ENCODE measurements around the gene IMMP2L.
"Not testable (repeated sequence)": the region's sequence is repeated elsewhere in the genome, so short reads cannot be mapped to it uniquely, and the experiment has no call there.

The IMMP2L gene

DNA sequence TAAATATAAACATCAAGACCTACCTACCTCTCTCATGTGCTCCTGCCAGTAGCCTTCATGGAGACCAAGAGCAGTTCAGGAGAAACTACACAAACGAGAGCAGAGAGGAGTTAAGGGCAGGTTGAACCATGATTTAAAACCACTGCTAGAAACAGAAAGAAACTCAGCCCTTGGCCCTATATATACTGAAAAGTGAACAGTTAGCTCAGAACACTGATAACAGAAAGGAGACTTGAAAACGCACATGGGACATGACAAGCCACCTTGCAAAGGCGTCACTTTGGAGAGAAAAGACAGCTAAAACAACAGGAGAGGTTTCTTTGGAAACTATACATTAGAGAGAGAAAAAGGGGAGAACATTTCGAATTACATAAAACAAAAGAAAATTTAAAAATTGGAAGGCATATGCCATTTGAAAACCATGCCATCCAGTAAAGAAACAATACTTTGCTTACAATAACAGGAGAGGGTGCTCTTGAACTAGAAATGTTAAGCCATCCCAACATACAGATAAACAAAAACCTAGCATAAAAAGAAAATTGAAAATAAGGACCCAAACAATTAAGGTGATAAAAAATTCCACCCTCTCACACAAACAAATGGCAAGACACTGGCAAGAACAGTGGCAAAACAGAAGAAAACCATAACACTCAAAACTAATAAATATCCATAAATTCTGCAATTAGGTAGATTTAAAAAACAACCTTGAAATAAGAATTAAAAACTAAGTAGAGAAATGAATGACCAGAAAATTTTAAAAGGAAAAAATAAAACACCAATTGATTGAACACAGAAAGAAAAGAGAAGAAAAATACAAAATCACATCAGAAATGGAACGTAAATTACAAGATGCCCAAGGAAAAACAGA is 232.7 kb downstream of the IMMP2L start:
- DNase-seq (ENCODE audit: low read depth) = no peak

DNA sequence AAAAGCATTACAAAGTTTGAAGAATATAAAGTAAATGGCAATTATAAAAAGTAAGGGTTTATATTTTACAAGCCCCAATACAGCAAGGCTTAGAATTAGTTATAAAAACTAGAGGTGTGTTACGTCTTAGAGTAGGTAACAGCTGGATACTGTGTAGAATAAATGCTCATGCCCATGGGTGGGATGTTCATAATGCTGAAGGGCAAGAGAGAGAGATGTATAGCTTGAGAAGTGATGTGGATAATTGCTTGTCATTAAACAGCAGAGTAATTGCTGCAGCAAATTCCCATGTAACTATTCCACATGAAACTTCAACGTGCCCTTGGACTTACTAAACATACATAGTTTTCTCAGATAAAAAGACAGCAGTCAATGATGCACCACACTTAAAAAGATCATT is 233.8 kb downstream of the IMMP2L start:
- no peak for DNase-seq (ENCODE audit: low read depth)

DNA sequence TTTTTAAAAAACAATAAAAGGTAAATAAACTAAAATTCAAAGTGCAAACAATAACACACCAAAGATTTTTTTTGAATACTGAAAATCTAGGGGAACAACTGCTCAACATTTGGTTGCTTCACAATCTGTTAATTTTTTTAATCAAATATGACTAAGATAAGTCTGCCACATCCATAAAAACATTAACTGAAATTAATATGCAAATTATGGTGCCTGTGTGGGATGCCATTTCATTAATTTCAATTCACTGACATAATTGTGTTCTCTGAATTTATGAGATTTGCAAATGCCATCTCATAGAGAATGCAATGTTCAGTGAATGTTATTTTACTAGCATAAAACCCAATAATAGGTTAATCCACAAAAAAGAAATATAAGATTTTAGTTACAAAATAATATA is 237.5 kb downstream of the IMMP2L start:
- no peak for DNase-seq (ENCODE audit: low read depth)

DNA sequence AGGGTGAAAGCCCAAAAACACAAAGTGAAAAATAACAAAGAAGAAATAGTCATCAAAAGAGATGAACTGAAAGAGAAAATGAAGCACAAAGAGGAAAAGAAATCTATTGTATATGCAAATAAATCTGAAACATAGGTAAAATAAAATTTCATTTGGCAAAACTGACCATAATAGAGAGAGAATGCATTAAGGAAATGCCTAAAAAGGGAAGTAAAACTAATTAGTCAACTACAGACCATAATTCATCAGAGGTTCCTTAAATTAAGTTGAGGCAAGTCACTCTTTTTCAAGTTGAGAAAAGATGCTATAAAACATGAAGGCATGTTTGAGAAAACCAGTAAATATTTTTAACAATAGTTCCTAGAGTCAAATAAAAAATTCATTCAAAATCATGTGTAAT is 238.1 kb downstream of the IMMP2L start:
- DNase-seq (ENCODE audit: low read depth) = no peak

DNA sequence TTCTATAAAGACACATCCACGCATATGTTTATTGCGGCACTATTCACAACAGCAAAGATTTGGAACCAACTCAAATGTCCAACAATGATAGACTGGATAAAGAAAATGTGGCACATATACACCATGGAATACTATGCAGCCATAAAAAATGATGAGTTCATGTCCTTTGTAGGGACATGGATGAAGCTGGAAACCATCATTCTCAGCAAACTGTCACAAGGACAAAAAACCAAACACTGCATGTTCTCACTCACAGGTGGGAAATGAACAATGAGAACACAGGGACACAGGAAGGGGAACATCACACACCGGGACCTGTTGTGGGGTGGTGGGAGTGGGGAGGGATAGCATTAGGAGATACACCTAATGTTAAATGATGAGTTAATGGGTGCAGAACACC is 238.6 kb downstream of the IMMP2L start:
- not testable (repeated sequence) for DNase-seq (ENCODE audit: low read depth)

DNA sequence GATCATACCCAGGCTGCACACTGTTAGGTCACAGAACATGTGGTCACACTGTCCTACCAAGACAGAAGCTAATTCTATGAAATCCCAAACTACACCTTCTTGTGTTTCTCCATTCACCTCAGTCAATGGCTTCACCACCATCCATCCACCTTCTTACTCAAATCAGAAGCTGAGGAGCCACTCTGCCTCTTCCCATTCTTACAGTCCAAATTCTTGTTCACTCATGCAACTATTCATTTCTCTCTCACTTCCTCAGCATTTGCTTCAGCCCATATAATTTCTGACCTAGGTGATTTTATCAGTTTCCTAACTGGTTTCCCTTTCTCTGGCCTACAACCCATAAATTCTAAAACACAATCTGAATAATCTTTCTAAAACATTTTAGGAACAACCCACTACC is 242.2 kb downstream of the IMMP2L start:
- DNase-seq (ENCODE audit: low read depth) = no peak

DNA sequence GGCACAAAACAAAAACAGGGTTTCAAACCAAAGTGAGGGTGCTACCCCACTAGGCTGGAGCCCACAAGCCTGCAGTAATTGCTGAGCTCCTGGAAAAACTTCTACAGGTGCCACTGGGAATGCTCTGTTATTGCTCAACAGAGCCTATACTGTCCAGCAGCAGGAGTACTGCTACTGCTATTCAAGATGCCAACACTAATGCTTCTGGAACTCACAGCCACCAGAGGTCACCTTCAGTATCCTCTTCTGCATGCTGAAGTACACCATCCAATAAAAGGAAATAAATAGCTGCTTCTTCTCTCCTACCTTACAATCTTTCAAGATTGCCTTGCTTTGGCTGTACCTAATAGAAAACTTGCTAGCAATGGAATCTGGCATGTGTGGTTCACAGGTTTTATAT is 249.3 kb downstream of the IMMP2L start:
- no peak for DNase-seq (ENCODE audit: low read depth)

DNA sequence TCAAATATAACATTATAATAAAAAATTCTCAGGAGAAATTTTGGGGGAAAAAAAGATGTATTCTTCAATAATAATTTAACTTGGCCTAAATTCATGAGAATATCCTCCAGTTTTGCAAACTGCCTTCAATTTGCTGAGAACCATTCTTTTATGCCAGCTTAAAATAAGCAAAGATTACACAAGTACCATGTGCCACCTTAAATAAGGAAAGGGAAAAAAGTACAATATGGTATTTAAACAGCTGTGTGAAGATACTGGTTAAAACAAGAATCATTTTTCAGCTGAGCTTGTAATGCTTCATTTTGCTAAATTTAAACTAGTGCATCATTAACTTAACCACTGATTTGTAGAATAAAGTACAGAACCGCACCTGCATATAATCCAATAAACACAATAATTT is 253.6 kb downstream of the IMMP2L start:
- no peak for DNase-seq (ENCODE audit: low read depth)

DNA sequence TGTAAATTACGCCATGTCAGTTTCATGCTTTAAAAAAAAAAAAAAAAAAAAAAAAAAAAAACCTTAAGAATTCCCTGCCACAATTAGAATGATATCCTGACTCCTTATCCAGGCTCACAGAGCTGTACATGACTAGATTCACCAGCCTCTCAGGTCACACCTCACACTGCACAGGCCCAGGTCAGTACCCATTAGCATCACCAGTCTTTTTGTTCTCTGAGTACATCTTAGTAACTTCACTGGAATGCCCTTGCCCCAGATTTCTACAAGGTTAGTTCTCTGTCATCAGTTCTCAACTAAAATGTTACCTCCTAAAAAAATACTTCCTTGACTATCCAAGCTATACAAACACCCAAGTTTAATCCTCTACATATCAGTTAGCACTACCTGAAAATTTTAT is 260.4 kb downstream of the IMMP2L start:
- no peak for DNase-seq (ENCODE audit: low read depth)

DNA sequence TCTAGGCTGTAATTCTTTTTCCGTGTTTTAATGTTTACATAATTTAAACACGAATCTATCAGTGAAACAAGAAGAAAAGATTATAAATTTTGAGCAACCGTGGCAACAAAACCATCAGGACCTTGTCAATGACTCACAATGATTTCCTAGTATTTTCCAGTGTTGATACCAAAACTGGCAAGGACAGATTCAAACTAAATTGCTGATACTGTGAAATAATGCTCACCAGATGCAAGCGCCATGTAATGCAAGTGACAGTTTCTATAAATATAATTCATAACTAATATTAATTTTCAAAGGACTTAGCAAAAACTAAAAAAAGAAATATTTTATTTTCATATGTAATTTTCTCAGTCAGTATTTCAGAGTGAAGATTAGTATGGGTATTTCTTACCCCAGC is 267.8 kb downstream of the IMMP2L start:
- DNase-seq (ENCODE audit: low read depth) = no peak

DNA sequence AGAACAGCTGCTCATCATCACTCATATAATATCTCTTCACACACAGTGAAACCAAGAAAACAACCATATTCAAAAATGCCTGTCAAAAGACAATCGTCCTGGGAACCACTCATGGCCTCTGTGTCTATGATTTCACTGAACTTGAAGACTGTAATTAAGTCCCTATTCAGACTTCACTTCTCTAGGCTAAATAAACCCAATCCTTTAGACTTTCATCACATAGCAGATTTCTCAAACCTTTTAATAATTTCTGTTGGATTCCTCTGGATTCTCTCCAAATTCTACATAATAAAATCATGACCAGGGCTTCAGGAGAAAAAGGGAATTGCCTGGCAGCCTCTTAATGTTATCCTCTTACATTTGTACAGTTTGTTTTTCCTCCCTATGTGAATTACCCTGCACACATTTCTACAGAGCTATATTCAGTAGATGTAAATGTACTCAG is 270.2 kb downstream of the IMMP2L start:
- no peak for DNase-seq (ENCODE audit: low read depth)

DNA sequence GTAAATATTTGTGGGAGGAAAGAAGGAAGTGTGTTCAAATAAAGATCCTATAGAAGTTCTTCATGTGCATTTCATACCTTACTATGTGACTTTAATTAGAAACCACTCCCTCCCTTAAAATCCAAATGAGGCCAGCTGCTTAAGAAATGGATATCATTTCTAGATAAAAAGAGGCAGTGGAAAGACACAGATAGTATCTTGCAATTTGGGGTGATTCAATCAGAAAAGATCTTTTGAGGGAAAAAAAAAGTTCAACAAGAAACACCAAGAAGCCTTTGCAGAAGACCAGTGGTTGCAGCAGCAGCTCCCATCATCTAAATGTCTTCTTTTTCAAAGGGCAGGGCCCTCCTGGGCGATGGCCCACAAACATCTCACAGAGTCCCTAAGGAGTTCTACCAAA is 271.3 kb downstream of the IMMP2L start:
- no peak for DNase-seq (ENCODE audit: low read depth)

DNA sequence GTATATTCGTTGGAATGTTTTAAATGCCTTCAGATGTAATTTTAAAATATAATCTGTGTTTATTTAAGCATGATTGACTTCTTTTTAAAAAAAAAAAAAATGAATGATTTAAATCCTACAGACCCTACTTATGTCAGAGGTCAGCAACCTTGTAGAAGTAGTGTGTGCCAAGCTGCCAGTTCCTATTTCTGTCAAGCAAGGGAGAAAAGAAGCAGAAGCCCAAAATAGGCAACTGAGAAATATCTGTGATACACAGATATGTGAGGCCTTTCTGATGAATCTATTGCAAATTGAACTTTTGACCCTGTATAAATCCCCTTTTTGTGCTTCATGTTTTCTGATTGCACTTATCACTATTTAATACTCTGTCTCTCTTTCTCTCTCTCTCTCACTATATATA is 271.9 kb downstream of the IMMP2L start:
- no peak for DNase-seq (ENCODE audit: low read depth)

DNA sequence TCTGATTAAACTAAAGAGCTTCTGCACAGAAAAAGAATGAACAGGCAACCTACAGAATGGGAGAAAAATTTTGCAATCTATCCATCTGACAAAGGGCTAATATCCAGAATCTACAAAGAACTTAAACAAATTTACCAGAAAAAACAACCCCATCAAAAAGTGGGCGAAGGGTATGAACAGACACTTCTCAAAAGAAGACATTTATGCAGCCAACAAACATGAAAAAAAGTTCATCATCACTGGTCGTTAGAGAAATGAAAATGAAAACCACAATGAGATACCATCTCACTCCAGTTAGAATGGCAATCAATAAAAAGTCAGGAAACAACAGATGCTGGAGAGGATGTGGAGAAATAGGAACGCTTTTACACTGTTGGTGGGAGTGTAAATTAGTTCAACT is 273.9 kb downstream of the IMMP2L start:
- not testable (repeated sequence) for DNase-seq (ENCODE audit: low read depth)

DNA sequence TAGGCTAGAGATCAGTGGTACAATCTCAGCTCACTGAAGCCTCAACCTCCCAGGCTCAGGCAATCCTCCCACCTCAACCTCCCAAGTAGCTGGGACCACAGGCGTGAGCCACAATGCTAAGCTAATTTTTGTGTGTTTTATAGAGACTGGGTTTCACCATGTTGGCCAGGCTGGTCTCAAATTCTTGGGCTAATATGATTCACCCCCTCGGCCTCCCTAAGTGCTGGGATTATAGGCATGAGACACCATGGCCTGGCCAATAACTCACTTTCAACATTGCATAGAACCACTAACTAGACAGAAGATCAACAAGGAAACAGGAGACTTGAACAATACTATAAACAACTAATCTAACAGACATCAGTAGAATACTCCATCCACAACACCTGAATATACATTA is 279.7 kb downstream of the IMMP2L start:
- DNase-seq (ENCODE audit: low read depth) = no peak

DNA sequence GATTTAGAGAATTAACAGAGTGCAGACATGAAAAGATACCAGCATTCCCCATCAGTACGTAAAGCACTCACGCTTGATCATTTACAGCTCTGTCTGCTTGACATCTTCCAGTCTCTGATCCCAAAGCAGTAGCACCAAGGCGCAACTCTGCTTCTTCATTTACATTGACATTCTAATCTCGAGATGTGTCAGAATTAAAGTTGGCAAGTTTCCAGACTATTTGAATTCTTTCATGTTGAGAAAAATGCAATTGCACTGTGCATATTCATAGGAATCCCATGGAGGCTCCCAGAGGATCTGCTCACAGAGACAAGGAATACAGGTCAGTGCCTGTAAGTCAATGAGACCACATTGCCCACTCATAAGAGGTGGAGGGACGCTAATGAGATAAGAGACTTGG is 287.4 kb downstream of the IMMP2L start:
- DNase-seq (ENCODE audit: low read depth) = no peak

DNA sequence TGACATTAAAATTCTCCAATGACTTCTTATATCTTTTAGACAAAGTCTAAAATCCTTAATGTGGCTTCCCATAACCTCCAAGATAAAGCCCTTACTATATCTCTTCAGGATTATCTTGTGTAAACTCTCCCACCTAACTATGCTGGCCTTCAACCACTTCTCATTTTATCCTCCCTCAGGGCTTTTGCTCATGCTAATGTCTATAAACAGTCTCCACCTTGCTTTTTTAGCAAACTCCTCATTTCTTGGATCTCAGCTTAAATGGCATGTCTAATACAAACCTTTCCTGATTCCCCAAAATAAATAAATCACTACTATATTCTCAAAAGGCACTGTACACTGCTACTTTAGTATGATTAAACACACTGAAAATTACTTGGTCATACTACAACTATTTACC is 290.2 kb downstream of the IMMP2L start:
- no peak for DNase-seq (ENCODE audit: low read depth)

DNA sequence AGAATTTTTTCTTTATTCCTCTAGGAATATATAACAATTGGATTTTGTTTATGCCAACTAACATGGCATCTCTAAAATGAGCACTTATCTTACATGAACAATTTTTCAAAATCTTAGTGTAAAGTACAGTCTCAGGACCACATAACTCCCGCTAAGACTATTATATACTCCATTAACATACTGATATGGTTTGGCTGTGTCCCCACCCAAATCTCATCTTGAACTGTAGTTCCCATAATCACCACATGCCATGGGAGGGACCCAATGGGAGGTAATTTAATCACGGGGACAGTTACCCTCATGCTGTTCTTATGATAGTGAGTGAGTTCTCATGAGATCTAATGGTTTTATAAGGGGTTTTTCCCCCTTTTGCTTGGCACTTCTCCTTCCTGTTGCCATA is 291.5 kb downstream of the IMMP2L start:
- DNase-seq (ENCODE audit: low read depth) = not testable (repeated sequence)

DNA sequence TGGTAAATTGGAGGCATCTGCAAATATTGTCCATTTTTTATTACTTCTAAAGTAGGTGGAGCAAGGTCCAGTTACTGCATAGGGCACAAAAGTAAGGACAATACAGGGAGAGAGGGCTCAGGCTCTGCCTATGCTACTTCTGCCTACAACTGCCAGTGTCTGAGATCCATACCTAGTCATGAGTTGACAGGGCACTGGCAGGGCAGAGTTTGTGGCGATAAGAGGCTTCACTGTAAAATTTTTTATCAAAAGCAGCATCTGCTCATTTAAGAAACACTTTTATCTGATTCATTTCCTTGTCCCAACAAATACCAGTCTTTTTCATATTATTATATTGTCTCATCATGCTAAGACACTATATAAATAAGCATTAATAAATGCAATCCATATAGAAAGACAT is 293.4 kb downstream of the IMMP2L start:
- no peak for DNase-seq (ENCODE audit: low read depth)

DNA sequence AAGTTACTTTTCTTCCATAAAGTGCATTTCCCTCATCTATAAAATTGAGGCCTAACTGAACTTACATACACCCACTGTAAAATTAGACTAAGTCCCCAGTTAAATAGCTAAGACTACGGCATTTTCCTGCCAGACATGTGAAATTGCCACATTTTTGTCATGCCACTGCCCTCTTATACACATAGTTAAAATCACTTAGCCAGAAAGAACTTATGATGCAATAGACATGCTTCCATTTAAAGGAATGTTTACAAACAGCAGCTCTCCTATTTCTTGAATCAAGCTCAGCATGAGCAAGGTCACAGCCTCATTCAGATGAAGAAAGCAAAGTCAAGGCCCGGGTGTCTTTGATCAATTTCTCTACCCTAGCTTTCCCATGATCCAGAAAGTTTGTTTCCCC is 295.7 kb downstream of the IMMP2L start:
- DNase-seq (ENCODE audit: low read depth) = no peak

DNA sequence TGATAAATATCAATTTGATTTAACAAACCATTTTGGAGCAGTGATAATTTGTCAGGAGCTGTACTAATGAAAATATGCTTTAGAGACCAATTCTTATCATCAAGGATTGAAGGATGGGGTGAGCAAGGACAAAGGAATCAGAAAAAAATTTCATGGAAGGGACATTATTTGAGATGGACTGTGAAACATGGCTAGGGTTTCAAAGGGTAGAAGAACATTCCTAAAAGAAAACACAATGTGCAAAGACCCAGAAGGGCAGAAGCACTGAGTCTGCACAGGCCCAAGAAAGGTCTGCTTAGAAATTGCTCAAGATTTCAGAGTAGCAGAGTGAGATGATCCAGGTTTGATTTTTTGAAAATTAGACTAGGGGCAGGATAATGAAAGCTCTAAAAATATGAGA is 296.9 kb downstream of the IMMP2L start:
- no peak for DNase-seq (ENCODE audit: low read depth)

DNA sequence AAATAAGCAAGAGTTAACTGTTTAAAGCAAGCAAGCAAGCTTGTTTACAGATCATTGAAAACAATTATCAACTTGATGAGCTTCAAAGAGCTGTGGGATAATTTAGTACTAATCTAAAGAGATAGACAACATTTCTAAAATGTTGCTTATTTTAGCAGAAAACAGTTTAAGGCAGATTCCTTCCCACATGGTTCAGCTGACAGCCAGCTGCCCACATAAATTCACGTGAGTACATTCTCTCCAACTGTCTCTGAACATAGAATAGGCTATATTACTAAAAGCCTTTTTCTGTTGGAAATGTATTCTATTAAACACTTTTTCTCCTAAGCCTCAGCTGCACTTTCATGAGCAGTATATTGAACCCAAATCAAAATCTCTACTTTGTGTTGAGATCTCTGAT is 297.3 kb downstream of the IMMP2L start:
- DNase-seq (ENCODE audit: low read depth) = no peak

DNA sequence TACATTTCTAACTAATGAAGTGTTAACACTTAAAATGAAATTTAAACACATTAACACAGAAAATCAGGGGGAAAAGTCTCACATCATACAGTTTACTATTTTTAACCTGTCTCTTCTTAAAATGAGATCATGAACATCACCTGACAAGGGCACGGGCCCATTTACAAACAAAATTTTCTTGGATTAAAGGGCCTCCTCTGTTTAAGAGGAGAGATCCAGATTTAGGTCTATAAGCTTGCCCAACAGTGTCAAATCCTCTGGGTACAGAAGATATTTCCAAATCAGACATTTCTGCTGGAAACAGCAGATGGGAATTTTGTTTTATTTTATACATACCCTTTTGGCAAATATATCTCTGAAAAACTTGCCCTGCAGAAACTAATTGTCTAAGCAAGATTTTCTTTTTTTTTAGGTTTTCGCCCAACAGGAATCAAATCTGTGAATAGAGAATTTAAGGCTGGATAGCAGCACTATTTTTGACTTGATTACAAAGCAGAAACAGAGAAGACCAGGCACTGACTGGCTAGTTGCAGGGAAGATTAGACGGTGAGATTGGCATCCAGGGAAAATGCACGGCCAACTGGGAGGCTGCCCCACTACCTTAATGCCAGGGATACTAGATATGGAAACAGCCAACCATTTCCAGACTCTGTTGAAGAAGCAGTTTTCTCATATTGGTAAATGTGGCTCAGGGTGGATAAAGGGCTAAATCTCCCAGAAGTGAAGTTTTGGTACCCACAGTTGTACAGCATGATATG is 298.0 kb downstream of the IMMP2L start:
- no peak for DNase-seq (ENCODE audit: low read depth)
